SHP77 treated with DMSO at 0.1 percent for 48 hours (cell line): ENCODE measurements around the gene TUBB4A.

ENCODE experiments used
- DNase-seq: peaks from one replicate; lab custom pipeline; 2025; lab: John Stamatoyannopoulos, UW

Gene TUBB4A

DNA sequence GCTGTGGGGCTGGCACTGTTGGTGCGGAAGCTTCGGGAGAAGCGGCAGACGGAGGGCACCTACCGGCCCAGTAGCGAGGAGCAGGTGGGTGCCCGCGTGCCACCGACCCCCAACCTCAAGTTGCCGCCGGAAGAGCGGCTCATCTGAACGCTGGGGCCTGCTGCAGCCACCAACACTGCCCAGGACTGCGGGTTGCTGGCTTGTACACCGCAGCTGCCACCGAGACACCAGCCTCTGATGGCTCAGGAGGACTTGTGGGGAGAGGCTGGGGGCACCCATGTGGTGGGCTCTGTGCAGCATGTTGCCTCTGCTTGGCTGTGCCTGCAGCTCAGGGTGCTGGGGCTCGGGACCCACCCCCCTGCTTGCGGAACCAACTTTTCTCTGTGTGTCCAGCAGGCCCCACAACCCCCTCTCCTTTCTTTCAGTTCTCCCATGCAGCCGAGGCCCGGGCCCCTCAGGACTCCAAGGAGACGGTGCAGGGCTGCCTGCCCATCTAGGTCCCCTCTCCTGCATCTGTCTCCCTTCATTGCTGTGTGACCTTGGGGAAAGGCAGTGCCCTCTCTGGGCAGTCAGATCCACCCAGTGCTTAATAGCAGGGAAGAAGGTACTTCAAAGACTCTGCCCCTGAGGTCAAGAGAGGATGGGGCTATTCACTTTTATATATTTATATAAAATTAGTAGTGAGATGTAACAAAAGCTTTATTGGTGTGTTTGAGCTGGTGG, 35.4 kb downstream of the TUBB4A start:
- no peak for DNase-seq

DNA sequence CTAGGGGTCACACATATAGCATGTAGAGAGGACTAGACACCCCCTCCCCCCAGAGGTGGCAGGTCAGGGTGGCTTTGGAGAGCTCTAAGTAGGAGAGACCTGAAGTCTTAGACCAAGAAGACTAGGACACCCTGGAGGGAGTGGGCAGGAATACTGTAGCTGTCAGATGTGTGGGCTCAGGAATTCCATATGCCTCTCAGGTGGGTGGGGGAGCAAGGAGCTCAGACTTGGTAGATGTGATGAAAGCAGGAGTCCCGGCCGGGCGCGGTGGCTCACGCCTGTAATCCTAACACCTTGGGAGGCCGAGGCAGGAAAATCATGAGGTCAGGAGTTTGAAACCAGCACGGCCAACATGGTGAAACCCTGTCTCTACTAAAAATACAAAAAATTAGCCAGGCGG, 36.4 kb downstream of the TUBB4A start:
- no peak for DNase-seq

DNA sequence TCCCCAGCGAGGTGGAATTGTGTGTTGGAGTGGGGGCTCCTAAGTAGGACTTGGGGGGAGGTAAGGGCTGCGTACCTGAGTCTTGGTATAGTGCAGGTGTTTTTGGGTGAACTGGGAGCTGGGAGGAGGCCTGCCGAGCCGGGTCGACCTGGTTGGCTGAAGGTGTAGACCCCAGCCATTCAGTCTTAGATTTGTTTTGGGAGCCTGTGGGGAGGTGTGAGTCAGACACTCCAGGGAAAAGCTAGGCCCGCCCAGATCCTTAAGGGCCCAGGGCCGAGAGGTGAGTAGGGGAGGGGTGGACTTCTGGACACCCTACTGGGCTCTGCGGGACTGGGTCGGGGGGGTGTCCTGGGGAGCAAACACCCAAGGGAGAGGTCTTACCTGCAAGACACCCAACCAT, 37.1 kb downstream of the TUBB4A start:
- DNase-seq: no peak

DNA sequence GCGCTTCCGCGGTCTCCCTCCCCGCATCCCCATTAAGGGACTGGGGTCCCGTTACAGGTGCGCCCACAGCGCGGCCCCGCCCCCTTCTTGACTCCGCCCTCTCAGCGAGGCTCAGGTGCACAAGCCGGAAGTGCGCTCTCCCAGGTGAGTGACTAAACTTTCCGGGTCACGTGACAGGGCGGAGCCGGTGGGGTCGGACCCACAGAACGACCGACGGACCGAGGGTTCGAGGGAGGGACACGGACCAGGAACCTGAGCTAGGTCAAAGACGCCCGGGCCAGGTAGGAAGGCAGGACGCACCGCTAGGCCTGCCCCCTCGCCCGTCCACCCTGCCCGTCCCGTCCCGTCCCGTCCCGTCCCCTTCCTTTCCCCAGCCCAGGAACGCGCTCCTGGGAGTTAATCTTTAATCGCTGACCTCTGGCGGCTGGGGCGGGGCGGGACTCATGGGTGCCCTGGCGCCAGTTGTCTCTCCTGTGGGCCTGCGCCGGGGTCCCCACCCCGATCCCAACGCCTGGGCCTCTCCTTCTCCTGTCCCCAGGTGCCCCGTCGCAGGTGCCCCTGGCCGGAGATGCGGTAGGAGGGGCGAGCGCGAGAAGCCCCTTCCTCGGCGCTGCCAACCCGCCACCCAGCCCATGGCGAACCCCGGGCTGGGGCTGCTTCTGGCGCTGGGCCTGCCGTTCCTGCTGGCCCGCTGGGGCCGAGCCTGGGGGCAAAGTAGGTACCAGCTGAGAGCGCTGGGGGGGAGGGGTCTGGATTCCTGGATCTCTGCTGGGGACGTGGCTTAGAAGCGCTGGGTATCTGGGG, 37.8 kb downstream of the TUBB4A start, which contains the start of gene CRB3:
Gene CRB3, plus strand, starts transcription at position 202 of the 804 bp plus-strand sequence. Its CDS starts 431 bp downstream, at position 633.
- DNase-seq: no peak

DNA sequence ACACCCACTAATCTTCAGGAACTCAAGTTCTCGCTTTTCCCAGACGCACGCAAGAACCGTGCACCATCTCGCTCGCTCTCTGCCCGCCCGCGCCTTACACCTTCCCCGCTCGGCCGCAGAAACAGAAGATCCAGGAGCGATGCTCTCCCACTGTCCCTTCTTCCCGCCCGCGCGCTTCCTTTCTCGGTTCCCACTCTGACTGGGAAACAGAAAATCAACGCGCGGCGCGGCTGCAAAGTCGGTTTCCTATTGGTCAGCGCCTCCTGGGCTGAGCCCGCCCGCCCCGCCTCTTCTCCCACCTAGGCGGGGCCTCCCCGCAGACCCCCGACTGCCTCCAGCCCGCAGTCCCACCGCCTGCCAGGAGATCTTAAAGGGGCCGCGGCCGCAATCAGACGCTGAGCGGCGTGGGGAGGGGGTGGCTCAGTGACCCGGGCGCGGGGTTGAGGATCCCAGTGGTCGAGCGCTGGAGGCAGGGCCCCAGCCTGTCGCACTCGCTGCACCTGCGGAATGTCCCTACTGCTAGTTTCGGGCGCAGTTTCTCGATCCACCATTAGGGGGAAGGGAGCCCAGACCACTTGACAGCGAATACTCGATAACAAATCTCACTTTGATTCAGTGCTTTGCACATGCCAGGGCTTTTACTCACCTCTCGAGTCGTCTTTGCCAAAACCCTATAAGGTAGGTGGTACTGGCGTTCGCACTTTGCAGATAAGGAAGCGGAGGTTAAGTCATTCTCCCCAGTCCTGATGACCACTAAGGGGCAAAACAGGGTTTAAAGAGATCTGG, 41.8 kb downstream of the TUBB4A start:
- DNase-seq: peak; percentile 89

DNA sequence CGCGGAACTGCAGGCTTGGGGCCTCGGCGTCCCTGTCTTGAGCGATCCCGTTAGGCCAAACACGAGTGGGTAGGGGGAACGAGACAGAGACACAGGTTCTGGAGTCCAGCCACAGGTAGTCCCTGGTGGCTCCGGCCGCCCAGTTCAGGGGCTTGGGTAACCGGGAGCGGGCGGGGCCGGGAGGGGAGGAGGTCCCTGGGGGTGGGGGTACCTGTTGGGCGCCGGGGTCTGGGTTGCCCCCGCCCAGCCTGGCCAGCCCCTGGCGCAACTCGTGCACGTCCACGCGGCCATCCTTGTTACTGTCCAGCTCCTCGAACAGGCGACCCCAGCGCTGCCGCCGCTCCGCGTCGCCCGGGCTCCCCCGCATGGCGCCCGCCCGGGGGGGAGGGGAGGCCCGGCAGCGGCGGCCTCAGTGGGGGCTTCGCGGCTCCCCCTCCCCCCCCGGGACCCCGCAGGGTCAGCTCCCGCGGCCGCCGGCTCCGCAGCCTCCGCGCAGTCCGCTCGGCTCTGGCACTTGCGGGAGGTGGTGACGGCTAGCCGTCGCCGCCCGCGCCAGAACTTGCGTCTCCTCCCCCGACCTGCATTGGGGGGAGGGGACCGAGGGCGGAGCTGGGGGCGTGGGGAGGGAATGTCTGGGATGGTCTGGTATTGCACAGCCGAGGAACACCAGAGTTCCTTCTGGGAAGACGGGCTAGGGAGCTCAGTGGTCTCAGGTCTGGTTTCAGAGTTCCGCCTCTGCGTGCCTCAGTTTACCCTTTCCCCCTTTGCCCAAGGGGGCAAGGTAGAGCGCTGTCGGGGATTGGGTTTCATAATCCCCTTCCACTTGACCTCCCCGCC, 42.6 kb downstream of the TUBB4A start, which contains the start of gene SLC25A23:
Gene SLC25A23, minus strand, starts transcription at position 531 of the 837 bp plus-strand sequence. Its CDS starts 164 bp downstream, at position 367.
- no peak for DNase-seq

DNA sequence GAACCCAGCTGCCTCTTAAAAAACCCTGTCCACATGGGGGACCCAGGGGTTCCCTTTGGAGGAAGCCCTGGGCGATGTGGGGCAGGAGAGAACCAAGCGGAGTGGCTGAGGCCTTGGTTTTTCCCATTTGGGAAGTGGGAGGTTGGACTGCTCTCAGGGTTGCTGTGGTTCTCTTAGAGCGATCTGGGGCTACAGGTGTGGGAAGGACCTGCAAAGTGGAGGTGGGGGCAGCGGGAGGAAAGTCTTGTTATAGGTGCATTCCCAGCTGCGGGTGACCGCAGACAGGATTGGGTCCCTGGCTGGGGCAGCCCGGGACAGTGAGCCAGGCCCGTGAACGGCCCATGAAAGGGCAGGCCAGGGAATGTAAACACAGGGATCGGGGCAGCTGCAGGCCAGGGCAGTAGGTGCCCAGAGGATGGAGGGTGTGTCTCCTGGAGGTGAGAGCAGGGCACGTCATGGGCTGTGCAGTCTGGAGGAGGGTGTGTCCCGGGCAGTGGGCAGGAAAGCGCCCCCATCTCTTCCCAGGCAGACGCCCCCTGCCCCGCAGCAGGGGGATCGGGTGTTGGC, 43.3 kb downstream of the TUBB4A start:
- no peak for DNase-seq

DNA sequence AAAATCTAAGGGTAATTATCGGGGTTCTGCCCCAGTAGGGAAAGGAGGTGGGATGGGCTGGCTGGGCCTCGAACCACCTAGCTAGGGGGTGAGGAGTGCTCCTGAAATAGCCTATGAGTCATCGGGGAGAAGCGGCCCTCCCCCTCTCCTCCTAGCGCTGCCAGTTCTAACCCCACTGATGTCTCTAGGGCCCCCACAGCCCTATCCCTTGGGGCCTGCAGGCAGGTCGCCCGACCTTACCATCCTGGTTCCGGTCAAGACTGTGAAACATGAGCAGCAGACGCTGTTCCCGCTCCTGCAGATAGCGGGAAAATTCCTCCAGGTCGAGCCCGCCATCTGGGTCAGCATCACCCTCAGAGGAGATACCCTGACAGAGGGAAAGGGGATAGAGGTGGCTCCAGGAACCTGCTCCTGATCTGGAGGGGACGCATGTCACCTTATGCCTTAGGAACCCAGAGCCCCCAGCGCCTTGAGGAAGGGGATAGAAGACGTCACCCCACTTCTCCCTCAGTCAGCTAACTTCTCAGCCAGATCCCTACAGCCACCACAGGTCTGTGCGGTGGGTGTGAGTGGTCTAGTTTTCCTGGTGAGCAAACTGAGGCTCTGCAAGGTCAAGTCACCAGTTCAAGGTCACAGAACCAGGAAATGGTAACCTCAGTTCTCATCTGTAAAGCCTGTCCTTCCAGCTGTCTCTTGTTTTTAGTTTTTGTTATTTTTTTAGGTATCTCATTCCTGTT, 44.0 kb downstream of the TUBB4A start:
- no peak for DNase-seq

DNA sequence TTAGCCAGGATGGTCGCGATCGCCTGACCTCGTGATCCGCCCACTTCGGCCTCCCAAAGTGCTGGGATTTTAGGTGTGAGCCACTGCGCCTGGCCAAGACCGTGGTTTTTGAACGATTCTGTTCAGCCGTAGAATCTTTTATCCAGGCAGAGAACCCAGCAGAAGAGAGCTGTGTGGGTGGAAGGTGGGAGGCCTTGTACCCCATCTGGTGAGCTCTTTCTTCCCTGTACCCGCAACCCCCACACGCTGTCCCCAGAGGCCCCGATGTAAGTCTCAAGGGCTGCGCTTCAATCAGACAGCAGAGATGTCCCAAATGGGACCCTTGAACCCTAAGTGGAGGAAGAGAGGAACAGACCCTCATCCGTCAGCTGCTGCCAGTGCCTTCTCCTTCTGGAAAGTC, 46.2 kb downstream of the TUBB4A start:
- no peak for DNase-seq

DNA sequence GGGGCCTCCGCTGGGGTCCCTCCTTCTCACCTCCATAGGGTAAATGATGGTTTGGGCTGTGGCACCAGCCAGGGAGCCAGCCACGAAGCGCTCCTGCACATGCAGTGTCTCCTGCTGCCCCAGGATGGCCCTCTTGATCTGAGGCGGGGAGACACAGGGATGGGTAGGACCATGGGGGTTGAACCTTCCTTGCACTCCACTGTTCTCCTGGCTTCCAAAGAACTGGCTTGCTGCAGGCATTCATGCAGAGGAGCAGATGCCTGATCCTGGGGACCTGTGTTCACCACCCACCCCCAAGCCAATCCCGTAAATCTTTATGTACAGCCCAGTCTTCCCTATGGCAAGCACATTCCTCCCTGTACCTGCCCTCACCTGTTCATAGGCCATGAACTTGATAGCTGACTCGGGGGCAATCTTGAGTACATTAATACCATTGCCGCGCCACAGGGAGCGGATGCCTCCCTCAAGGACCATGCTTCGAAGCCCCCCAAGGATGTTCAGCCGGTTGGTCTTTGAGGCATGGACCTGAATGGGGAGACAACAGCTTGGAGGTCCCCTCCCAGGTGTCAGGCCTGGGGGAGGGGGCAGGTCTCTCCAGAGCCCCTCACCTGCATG, 48.1 kb downstream of the TUBB4A start:
- DNase-seq: no peak

DNA sequence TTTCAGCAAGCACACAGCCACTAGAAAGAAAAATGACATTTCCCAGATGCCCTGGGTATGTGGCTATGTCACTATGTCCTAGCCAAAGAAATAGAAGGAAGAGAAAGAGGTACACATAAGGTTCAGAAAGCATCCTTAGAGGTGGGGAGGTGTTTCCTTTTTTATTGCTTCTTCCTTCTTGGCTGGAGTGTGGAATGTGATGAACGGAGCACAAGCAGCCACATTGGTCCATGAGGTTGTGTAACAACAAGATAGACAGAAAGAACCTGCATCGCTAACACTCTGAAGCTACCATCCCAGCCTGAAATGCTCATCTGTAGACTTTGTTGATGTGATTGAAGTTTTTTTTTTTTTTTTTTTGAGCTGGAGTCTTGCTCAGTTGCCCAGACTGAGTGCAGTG, 49.2 kb downstream of the TUBB4A start:
- DNase-seq: no peak

DNA sequence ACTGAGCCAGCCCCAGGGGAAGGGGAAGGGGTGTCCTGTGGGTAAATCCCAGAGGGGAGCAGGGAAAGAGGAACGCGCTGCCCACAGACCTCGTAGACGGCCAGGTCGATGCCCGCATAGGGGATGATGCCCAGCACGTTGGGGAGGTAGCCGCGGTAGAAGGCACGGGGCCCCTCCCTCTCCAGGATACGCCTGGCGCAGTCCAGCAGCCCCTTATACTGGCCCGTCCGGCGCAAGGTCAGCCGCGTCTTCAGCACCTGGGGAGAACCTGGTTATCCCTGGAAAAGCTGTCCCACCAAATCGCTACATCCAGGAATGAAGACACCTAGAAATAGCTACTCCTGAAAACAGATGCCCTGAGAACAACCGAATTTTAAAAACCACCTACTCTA, 49.9 kb downstream of the TUBB4A start:
- DNase-seq: no peak

DNA sequence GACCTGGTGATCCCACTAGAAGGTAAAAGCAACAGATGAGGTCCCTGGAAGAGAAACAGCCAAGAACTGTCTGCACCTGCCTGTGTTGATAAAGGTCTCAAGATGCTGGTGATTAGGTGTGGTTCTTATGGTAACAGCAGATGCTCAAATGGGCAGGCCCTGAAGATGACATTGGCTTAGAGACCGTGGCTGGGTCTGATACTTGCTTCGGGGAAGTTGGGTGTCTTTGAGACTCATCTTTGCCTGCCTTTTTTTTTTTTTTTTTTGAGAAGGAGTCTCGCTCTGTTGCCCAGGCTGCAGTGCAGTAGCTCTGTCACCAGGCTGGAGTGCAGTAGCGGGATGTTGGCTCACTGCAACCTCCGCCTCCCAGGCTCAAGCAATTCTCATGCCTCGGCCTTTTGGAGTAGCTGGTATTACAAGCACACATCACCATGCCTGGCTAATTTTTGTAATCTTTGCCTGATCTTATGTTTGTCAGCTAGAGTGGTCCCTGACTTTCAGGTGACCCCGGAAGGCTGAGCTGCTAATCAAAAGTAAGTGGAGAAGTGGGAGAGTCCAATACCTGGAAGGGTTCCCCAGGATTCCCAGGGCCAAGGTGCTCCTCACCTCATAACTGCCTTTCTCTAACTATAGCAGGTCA, 50.4 kb downstream of the TUBB4A start:
- DNase-seq: no peak

DNA sequence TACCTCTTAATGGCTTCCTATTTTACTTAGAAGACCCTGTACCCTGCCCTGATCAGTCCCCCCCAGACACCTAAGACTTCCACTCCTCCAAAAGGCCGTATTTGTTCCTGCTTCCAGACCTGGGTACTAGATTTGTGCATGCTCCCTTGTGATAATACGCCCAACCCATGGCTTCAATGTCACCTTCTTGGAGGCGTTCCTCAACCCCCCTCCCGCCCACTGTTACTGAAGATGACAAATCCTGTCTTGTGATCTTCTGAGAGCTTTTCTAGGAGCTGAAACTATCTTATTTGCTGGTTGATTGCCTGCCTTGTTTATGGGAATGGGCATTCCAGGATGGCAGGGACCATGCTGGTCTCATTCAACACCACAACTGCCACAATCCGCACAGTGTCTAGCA, 51.9 kb downstream of the TUBB4A start:
- no peak for DNase-seq

DNA sequence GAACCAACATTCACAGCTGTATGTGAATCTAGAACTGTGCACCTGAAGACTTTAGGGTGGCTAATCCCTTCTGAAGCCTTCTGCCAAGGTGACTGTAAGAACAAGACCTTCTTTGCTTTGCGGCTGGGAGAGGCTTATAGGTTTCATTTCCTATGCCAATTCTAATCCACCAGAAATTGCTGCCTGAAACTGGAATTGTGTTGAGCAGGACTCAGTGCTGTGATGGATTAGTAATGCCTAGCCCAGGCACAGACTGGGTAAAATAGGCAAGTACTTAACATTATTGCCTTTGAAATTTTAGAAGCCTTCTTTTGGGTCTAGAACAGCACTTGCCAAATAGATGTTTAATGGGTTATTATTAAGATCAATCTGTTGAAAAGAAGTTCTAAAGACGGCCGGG, 54.1 kb downstream of the TUBB4A start:
- DNase-seq: no peak

DNA sequence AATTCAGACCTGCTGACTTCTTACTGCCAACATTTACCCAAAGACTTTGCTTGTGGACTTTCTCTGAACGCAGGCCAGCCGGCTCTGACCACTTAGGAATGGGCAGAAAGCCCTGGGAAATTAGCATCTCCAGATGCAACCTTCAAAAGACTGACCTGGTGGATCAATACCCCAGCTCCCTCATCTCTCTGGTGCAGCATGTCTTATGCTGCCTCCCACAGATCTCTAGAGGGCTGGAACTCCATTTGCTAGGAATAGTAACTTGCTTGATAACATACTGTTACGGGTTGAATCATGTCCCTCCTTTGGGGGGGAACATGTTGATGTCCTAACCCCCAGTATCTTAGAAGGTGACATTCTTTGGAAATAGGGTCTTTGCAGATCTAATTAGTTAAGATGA, 55.7 kb downstream of the TUBB4A start:
- no peak for DNase-seq
